Uterus (tissue), 2 donors: ENCODE measurements around the gene CTDP1.

Experiments
- CTCF ChIP-seq, 4 experiments: fragments of 200-600 bp in 2 of 4; fragments of 450-650 bp in 2 of 4; sonication (generic) in 2 of 4; IDR thresholded peaks; one replicate each; pipeline ENCODE4 v1.5.1; 2016 to 2019; ENCODE audit warnings: antibody characterized with exemption in 4 of 4, mild to moderate bottlenecking in 2 of 4, moderate library complexity in 1 of 4
- POLR2A ChIP-seq, 2 donors: fragments of 450-650 bp; IDR thresholded peaks; one replicate each; pipeline ENCODE4 v1.6.1; 2016; ENCODE audit warnings: antibody characterized with exemption in 2 of 2, mild to moderate bottlenecking in 1 of 2, moderate library complexity in 1 of 2

- TF ChIP-seq CTCF (IDR thresholded peaks at IDR 0.05) (no peak), POLR2A (IDR thresholded peaks at IDR 0.05) (no peak)
Observed at GRCh38 chr18:79792988-79793355, 113.4 kb downstream of the CTDP1 start.
